Measurements from ENCODE around the gene TOR1AIP2.

Gene TOR1AIP2

GRCh38 chr1:179867493-179868330 is 9.9 kb downstream of the TOR1AIP2 start:
- Histone ChIP-seq H3K36me3 (replicated peaks; ENCODE audit: low read depth, low read length) (peaks cover 43% of the 10 kb centered on the region), H2AFZ (ENCODE audit: low read depth, low read length) (no peak overlapping the region), H3K4me3 (ENCODE audit: low read length) (no peak overlapping the region), H3K27ac (ENCODE audit: low read length) (no peak overlapping the region), H3K9ac (ENCODE audit: low read length) (no peak overlapping the region), H4K20me1 (ENCODE audit: insufficient read depth, low read length) (peaks cover 9% of the 10 kb centered on the region), H3K9me3 (ENCODE audit: insufficient read depth, low read length) (no peaks in the 10 kb centered on the region), H3K79me2 (ENCODE audit: low read length) (peaks cover 49% of the 10 kb centered on the region), H3K27me3 (ENCODE audit: low read depth, low read length) (no peaks in the 10 kb centered on the region), H3K4me2 (ENCODE audit: low read length) (no peak overlapping the region), H3K4me1 (ENCODE audit: low read length) (peaks cover 4% of the 10 kb centered on the region)
- no peak for TF ChIP-seq EZH2phosphoT487 (IDR thresholded peaks at IDR 0.05; ENCODE audit: low read depth)
- TF ChIP-seq, protein P1, sequence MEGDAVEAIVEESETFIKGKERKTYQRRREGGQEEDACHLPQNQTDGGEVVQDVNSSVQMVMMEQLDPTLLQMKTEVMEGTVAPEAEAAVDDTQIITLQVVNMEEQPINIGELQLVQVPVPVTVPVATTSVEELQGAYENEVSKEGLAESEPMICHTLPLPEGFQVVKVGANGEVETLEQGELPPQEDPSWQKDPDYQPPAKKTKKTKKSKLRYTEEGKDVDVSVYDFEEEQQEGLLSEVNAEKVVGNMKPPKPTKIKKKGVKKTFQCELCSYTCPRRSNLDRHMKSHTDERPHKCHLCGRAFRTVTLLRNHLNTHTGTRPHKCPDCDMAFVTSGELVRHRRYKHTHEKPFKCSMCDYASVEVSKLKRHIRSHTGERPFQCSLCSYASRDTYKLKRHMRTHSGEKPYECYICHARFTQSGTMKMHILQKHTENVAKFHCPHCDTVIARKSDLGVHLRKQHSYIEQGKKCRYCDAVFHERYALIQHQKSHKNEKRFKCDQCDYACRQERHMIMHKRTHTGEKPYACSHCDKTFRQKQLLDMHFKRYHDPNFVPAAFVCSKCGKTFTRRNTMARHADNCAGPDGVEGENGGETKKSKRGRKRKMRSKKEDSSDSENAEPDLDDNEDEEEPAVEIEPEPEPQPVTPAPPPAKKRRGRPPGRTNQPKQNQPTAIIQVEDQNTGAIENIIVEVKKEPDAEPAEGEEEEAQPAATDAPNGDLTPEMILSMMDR (IDR thresholded peaks at IDR 0.05; ENCODE audit: low read depth, low read length), result peak; percentile 86

DNA sequence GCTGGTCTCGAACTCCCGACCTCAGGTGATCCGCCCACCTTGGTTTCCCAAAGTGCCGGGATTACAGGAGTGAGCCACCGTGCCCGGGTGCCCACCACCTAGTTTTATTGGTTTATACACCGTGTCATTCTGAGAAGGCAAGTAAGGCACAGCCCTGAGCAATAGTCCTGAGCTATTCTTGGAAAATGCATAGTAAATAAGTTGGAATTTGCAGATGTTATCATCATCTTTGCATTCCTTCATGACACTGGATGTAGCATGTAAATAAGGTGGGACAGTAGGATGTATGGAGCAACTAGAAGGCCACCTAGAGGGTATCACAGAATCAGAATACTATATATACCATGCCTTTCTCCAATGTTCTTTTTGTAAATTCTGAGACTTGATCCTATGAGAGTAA is 11.0 kb downstream of the TOR1AIP2 start:
- peaks cover 38% of the 10 kb centered on the region for H3K79me2 ChIP-seq (ENCODE audit: low read length)

DNA sequence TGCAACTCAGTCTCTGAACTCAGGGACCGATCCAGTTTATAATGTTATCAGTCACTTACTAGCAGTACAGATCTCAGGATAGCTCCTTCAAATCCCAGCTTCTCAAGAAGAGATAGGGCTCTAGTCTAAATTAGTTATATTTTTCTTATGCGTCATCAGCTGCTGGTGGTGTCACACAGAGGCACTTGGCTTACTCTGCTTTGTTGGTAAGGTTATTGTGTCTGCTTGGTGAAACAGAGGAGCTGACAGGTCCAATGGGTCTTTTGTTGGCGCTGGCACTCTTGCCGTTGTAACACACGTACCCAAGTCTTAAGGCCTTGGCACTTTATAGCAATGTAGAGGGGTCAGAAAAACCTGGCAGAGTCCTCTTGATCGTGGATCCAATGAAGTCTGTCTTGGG is 12.2 kb downstream of the TOR1AIP2 start:
- TF ChIP-seq, protein P1 (IDR thresholded peaks at IDR 0.05; ENCODE audit: low read depth, low read length), result no peak
- TF ChIP-seq EZH2phosphoT487 (IDR thresholded peaks at IDR 0.05; ENCODE audit: low read depth), result no peak
- Histone ChIP-seq H3K4me2 (ENCODE audit: low read length) (no peak overlapping the region), H4K20me1 (ENCODE audit: insufficient read depth, low read length) (peaks cover 9% of the 10 kb centered on the region), H3K79me2 (ENCODE audit: low read length) (peaks cover 26% of the 10 kb centered on the region), H3K27me3 (ENCODE audit: low read depth, low read length) (no peaks in the 10 kb centered on the region), H3K4me1 (ENCODE audit: low read length) (no peaks in the 10 kb centered on the region), H3K9ac (ENCODE audit: low read length) (no peak overlapping the region), H3K4me3 (ENCODE audit: low read length) (no peak overlapping the region), H2AFZ (ENCODE audit: low read depth, low read length) (no peak overlapping the region), H3K9me3 (ENCODE audit: insufficient read depth, low read length) (no peaks in the 10 kb centered on the region), H3K27ac (ENCODE audit: low read length) (no peak overlapping the region), H3K36me3 (replicated peaks; ENCODE audit: low read depth, low read length) (peaks cover 47% of the 10 kb centered on the region)

More for the DNA sequence above, 11.0 kb downstream of the TOR1AIP2 start:
- H3K4me1 ChIP-seq (ENCODE audit: low read length), result no peaks in the 10 kb centered on the region
- no peak for TF ChIP-seq EZH2phosphoT487 (IDR thresholded peaks at IDR 0.05; ENCODE audit: low read depth)
- TF ChIP-seq, protein P1 (IDR thresholded peaks at IDR 0.05; ENCODE audit: low read depth, low read length), result no peak
- H2AFZ ChIP-seq (ENCODE audit: low read depth, low read length), result no peak overlapping the region
- H3K4me3 ChIP-seq (ENCODE audit: low read length), result no peak overlapping the region
- no peak overlapping the region for H3K9ac ChIP-seq (ENCODE audit: low read length)
- H4K20me1 ChIP-seq (ENCODE audit: insufficient read depth, low read length), result peaks cover 9% of the 10 kb centered on the region
- H3K4me2 ChIP-seq (ENCODE audit: low read length), result no peak overlapping the region
- no peaks in the 10 kb centered on the region for H3K27me3 ChIP-seq (ENCODE audit: low read depth, low read length)
- no peak overlapping the region for H3K27ac ChIP-seq (ENCODE audit: low read length)
- no peaks in the 10 kb centered on the region for H3K9me3 ChIP-seq (ENCODE audit: insufficient read depth, low read length)
- H3K36me3 ChIP-seq (replicated peaks; ENCODE audit: low read depth, low read length), result peaks cover 45% of the 10 kb centered on the region

DNA sequence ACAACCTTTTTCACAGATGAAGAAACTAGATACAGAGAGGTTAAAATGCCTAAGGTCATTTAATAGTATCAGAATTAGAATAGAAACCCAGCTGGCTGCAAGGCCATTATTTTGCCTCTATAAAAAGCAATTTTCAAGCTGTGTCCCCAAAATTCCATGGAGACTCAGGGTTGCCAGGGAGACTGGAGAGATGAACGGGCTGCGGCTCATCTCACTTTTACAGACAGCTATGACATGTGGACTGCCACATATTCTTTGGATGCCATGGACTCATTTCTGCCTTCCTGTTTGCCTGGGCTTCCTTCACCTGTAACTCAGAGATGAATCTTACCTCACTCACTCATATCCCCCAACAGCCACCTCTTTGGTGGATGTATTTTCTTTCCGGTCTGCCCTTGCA is 17.0 kb downstream of the TOR1AIP2 start:
- Histone ChIP-seq H4K20me1 (ENCODE audit: insufficient read depth, low read length) (peaks cover 2% of the 10 kb centered on the region; the same call in 1 of the 2 replicates), H3K4me3 (ENCODE audit: low read length) (no peak overlapping the region), H3K36me3 (replicated peaks; ENCODE audit: low read depth, low read length) (peaks cover 47% of the 10 kb centered on the region), H3K9ac (ENCODE audit: low read length) (no peak overlapping the region), H3K27me3 (ENCODE audit: low read depth, low read length) (no peaks in the 10 kb centered on the region), H3K4me1 (ENCODE audit: low read length) (no peaks in the 10 kb centered on the region), H3K27ac (ENCODE audit: low read length) (no peak overlapping the region), H3K9me3 (ENCODE audit: insufficient read depth, low read length) (no peaks in the 10 kb centered on the region), H2AFZ (ENCODE audit: low read depth, low read length) (no peak overlapping the region), H3K4me2 (ENCODE audit: low read length) (no peak overlapping the region), H3K79me2 (ENCODE audit: low read length) (no peaks in the 10 kb centered on the region)
- TF ChIP-seq, protein P1 (IDR thresholded peaks at IDR 0.05; ENCODE audit: low read depth, low read length), result no peak
- no peak for TF ChIP-seq EZH2phosphoT487 (IDR thresholded peaks at IDR 0.05; ENCODE audit: low read depth)
